KG1 (cell line): Measurements from ENCODE around the gene YIF1B.

Experiments
- DNase-seq: peaks from one replicate; lab custom pipeline; 2025; lab: John Stamatoyannopoulos, UW

The YIF1B gene

GRCh38 chr19:38304866-38305429, 10.8 kb downstream of the YIF1B start:
- DNase-seq: no peak

DNA sequence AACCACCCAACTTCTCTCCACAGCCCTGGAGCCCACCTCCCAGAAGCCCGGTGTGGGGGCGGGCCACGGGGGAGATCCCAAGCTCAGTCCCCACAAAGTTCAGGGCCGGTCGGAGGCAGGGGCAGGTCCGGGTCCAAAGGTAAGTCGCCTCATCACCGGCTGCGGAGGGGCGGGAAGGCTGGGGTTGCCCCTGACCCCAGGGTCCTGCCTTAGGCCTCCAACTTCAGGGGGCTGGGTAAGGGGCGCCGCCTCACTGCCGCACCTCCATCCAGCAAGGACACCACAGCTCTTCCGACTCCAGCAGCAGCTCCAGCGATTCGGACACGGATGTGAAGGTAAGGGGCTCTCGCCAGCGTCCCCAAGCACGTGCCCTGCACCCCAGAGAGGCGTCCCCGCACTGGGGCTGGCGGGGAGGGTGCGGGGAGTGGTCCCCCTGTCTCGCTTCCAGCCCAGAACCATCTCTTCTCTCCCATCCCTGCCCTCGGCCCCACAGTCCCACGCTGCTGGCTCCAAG, 11.3 kb downstream of the YIF1B start:
- no peak for DNase-seq

DNA sequence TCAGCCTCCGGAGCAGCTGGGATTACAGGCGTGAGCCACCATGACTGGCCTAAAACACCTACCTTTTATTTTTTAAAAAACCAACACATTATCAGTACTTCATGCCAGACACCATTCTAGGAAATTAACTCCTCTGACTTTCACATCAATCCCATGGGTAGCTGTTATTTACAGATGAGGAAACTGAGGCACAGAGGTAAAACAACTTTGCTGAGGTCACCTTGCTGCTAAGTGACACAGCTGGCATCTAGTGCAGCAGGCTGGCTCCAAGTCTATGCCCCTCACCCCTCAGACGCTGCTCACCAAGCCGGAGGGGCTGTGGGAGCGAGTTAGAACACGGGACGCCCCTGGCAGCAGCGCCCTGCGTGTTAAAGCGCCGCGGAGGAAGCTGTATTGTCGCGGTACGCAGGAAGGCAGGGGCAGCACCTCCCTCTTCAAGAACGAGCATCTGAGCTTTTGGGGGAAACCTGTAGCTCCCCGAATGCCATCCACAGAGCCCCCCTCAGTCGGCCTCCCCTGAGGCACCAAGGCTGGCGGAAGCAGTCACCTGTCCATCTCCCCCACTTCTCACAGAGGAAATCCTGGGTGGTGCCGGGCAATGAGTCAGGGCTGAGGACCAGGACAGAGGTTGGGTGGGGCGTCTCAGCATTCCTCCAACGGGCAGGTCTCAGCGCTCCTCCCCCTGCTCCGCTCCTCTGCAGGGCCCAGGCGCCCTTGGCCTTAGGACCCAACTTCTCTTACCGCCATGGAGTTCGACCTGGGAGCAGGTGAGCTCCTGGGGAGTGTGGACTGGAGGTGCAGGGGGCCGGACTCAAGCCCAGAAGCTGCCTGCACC, 12.0 kb downstream of the YIF1B start, which contains the start of gene C19orf33:
Gene C19orf33 (plus strand): TSS at position 735 of the 835 bp plus-strand sequence. CDS start 11 bp downstream, at position 746.
- DNase-seq: no peak

DNA sequence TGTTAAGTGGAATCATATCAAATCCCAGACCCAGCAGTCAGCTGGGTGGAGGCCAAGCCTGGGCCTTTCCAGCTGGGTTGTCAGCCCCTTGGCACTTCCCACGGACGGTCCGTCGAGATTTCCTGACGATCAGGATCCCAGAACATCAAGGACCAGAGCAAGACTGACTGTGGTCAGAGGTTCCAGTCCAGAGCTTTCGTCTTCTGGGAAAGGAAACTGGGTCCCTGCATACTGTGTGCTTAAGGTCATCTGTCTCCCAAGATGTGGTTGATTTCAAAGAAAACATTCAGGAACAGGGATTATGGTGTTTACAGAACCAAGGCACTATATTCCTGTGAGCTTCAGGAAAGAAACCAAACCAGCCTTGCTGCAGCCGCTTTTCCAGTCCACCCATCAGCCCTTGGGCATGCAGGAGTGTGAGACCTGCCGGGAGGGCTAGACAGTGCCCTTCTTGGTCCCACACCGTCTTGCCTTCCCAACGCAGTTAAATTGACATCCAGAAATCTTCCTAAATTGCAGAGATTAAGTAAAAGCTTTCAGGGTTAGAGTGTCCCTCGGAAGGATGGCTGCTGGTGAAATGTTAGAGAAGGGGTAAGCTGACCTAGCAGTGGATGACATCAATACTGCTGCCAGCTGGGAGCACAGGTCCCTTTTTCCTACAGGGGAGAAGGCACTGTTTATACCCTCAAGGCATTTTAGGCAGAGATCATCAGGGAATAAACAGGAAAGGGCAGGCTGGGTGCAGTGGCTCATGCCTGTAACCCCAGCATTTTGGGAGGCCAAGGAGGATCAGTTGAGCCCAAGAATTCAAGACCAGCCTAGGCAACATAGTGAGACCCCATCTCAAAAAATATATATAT, 16.7 kb downstream of the YIF1B start:
- DNase-seq: no peak

GRCh38 chr19:38294090-38294489, 21.7 kb downstream of the YIF1B start:
- no peak for DNase-seq

GRCh38 chr19:38293281-38293680, 22.5 kb downstream of the YIF1B start:
- DNase-seq: no peak

GRCh38 chr19:38291855-38292254, 23.9 kb downstream of the YIF1B start:
- DNase-seq: no peak

DNA sequence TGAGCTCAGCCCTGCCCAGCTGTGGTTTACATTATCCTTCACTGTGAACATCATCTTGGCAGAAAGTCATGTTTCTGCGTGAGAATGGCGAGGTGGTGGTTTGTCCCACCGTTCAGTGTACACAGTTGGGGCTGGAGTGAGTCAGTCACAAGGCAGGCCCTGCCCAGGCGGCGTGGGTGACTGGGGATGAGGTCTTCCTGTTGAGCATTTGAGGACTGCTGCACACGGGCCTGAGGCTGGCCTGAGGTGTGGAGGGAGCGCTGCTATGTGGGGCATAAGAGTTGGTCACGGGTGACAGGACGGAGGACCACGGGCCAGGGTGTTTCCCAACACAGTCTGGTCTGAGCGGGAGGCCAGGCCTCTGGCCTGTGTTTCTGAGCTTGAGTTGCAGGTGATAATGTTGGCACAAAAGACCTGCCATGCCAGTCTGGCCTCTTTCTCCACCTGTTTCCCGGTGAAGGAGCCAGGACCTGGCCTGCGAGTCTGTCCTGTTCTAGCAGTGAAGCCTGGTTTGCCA, 25.1 kb downstream of the YIF1B start:
- DNase-seq: no peak

DNA sequence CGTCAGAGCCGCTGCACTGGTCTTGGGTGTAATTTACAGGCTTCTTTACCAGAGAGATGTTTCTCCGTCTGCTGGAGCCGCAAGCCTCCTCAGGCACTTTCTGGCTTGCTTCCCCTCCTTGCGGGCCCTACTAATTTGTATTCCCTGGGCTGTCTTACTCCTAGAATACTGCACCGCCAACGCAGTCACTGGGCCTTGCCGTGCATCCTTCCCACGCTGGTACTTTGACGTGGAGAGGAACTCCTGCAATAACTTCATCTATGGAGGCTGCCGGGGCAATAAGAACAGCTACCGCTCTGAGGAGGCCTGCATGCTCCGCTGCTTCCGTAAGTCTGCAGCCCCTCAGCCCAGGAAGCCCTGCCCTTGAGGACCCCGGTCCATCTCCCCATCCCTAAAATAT, 25.8 kb downstream of the YIF1B start:
- DNase-seq: no peak

- DNase-seq: no peak
These were observed 27.5 kb downstream of the YIF1B start for GRCh38 chr19:38288123-38288855.

GRCh38 chr19:38287604-38288003, 28.1 kb downstream of the YIF1B start:
- DNase-seq: no peak

DNA sequence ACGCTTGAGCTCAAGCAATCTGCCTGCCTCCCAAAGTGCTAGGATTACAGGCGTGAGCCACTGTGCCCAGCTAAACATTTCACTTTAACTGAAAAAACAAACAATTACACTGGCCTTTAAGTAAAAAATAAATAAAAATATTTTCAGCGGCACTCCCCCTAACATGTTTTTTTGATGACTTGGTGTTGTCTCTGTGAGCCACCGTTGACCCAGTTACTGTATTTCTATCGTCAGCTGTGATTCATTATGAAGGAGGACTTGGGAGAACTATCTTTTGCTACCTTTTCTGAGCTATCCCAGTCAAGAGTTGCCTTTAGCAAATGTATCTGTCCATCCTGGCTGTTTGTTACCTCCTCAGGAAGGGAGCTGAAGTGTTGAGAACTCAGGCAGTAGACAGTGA, 30.2 kb downstream of the YIF1B start:
- no peak for DNase-seq

DNA sequence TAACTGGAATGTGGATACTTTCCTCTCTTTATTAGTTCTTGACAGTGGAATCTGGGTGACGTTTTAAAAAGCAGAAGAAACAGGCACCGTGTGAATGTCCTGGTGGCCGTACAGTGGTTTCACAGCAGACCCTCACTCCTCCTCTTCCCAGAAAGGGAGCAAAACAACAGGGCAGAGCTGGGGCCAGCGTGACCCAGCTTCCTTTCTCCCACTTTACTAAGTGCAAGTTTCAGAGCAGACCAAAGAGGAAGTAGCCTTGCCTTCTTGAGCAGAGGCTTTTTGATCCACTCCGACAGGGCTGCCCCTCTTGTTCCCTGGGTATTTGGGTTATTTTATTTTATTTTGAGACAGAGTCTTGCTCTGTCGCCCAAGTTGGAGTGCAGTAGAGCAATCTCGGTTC, 31.3 kb downstream of the YIF1B start:
- DNase-seq: no peak

- no peak for DNase-seq
These were observed 32.5 kb downstream of the YIF1B start for GRCh38 chr19:38283271-38283670.

GRCh38 chr19:38281811-38282566, 33.8 kb downstream of the YIF1B start:
- no peak for DNase-seq

GRCh38 chr19:38280030-38280921, 35.5 kb downstream of the YIF1B start:
- no peak for DNase-seq

DNA sequence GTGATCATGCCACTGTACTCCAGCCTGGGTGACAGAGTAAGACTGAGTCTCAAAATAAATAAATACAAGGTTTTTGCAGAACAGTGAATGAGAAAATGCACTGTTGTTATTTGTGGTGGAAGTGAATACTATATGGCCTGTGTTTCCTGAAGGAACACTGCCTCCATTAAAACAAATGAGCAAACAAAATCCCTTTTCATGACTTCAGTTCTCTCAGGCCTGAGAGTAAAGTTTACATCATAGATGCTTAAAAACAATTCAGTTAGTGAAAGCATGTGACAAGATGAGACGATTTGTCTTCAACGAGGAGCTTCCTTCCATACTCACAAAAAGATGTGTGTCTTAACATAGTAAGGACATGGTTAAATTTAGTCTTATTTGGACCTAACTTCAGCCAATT, 37.0 kb downstream of the YIF1B start:
- no peak for DNase-seq

DNA sequence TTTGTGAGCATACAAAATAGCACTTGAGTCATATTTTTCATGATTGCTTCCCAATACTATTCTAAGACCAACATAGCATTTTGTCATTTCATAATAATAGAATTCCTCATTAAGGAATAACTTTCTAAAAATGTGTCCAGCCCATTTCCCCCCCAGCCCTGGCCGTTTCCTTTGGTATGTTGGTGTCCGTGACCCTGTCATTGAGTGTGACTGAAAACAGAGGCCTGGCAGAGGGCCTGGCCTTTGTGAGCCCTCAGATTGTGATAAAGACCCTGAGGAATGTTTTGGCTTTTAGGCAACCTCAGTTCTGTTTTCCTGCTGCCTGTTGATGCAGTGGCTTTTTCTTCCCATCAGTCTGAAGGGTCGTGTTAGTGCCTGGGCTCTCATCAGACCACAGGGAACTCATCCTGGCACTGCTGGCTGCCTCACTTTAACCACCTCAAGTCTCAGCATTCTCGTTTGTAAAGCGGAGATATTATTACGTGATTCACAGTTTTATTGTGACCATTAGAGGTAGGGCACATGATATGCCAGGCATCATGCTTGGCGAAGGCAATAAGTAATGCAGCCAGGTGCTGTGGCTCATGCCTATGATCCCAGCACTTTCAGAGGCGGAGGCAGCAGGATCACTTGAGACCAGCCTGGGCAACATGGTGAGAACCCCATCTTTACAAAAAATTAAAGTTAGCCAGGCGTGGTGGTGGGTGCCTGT, 37.6 kb downstream of the YIF1B start:
- no peak for DNase-seq

GRCh38 chr19:38277549-38277948, 38.2 kb downstream of the YIF1B start:
- DNase-seq: no peak
